A549 (cell line): ENCODE results near the gene DTD1. TPM values are rescaled to one million over a fixed set of nuclear protein-coding genes. Genes with fewer than 3 reads are reported as not detected.

ENCODE experiments used
- ATAC-seq, 2 experiments: fragments of 200-7000 bp in 1 of 2; fragments of >200 bp in 1 of 2; cut with Nextera tagmentation in 1 of 2; cut with Tn5 transposase in 1 of 2; 3 replicates each; pipeline versions ENCODE4 v1.8.0 to v1.9.1; 2018 to 2020; ENCODE audit warnings: mild to moderate bottlenecking in 1 of 2, moderate library complexity in 1 of 2
- CTCF ChIA-PET: fragments of 300-600 bp; sonication (Branson Sonifier 250); formaldehyde crosslinking; extraction: SDS; loops from one replicate; lab custom pipeline; 2021; ENCODE audit warnings: antibody characterized with exemption, inconsistent platforms; lab: Yijun Ruan, JAX
- POLR2A ChIA-PET: fragments of 350-600 bp; formaldehyde crosslinking; extraction: SDS; loops from one replicate; lab custom pipeline; 2021; ENCODE audit warnings: antibody characterized with exemption, inconsistent platforms; lab: Yijun Ruan, JAX
- DNase-seq, 2 experiments: peaks; one replicate each; pipeline versions ENCODE4 v3.0.0 to v3.0.0-alpha.2; 2011 to 2016; ENCODE audit warnings: low read depth in 1 of 2, low spot score in 1 of 2
- FAIRE-seq: peaks from 2 replicates; lab custom pipeline; 2011; peaks lifted over from hg19 to GRCh38; lab: Jason Lieb, UNC
- H3K27ac ChIP-seq, 2 experiments: fragments of >200 bp; sonication (Bioruptor Twin); formaldehyde crosslinking; 3 replicates each; pipeline ENCODE4 v1.5.1; 2016 to 2017
- H3K4me1 ChIP-seq: fragments of >200 bp; sonication (Bioruptor Twin); formaldehyde crosslinking; 3 replicates; pipeline ENCODE4 v1.6.1; 2016
- H3K4me2 ChIP-seq: fragments of >200 bp; sonication (Bioruptor Twin); formaldehyde crosslinking; 3 replicates; pipeline ENCODE4 v1.6.1; 2016
- H3K4me3 ChIP-seq: fragments of >200 bp; sonication (Bioruptor Twin); formaldehyde crosslinking; 3 replicates; pipeline ENCODE4 v1.5.1; 2016
- H3K9me3 ChIP-seq: fragments of >200 bp; sonication (Bioruptor Twin); formaldehyde crosslinking; 3 replicates; pipeline ENCODE4 v1.6.1; 2016
- EHF ChIP-seq: fragments of 250-450 bp; sonication (Bioruptor Pico); IDR thresholded peaks from 2 replicates; pipeline ENCODE4 v1.5.0; 2020; ENCODE audit warnings: mild to moderate bottlenecking
- FOSB ChIP-seq: fragments of 250-450 bp; sonication (Bioruptor Pico); IDR thresholded peaks from 2 replicates; pipeline ENCODE4 v1.5.0; 2020; ENCODE audit warnings: mild to moderate bottlenecking, moderate library complexity
- HDAC2 ChIP-seq: fragments of 200-600 bp; sonication (generic); IDR thresholded peaks from 2 replicates; pipeline ENCODE4 v1.6.1; 2016
- HEYL ChIP-seq: fragments of 250-450 bp; sonication (Bioruptor Pico); IDR thresholded peaks from 2 replicates; pipeline ENCODE4 v1.8.0; 2021; ENCODE audit warnings: mild to moderate bottlenecking, moderate library complexity
- HOXB13 ChIP-seq: fragments of 250-450 bp; sonication (Bioruptor Pico); IDR thresholded peaks from 2 replicates; pipeline ENCODE4 v1.5.0; 2020; ENCODE audit warnings: low read depth, mild to moderate bottlenecking, moderate library complexity
- JUNB ChIP-seq: fragments of >200 bp; sonication (Bioruptor Twin); formaldehyde crosslinking; IDR thresholded peaks from 2 replicates; pipeline ENCODE4 v1.6.1; 2016
- KDM1A ChIP-seq: fragments of 200-600 bp; sonication (generic); IDR thresholded peaks from 2 replicates; pipeline ENCODE4 v1.6.1; 2016; ENCODE audit warnings: low read depth, mild to moderate bottlenecking
- KDM5A ChIP-seq: fragments of 200-600 bp; sonication (generic); IDR thresholded peaks from 2 replicates; pipeline ENCODE4 v1.6.1; 2016; ENCODE audit warnings: antibody characterized with exemption, mild to moderate bottlenecking
- MAFK ChIP-seq: fragments of 450-650 bp; IDR thresholded peaks from 2 replicates; pipeline ENCODE4 v1.6.1; 2014; ENCODE audit not compliant: partially characterized antibody
- PHF8 ChIP-seq: fragments of 200-600 bp; sonication (generic); IDR thresholded peaks from 2 replicates; pipeline ENCODE4 v1.6.1; 2016; ENCODE audit warnings: low read depth, mild to moderate bottlenecking, antibody characterized with exemption, moderate library complexity, borderline replicate concordance
- POLR2AphosphoS2 ChIP-seq: conservative IDR thresholded peaks from 2 replicates; pipeline ENCODE4 v1.6.1; 2012; ENCODE audit warnings: low read length, improper control_type of control experiment, inconsistent platforms
- RAD21 ChIP-seq, 2 experiments: fragments of >200 bp in 1 of 2; sonication (Bioruptor Twin) in 1 of 2; formaldehyde crosslinking in 1 of 2; IDR thresholded peaks in 1 of 2; conservative IDR thresholded peaks in 1 of 2; 2 replicates in 1 of 2; 3 replicates in 1 of 2; pipeline ENCODE4 v1.6.1; 2012 to 2018; ENCODE audit warnings: inconsistent platforms in 1 of 2
- RARB ChIP-seq: fragments of 250-450 bp; sonication (Bioruptor Pico); IDR thresholded peaks from 2 replicates; pipeline ENCODE4 v1.8.0; 2021; ENCODE audit warnings: mild to moderate bottlenecking, moderate library complexity
- RFX5 ChIP-seq: fragments of 450-650 bp; IDR thresholded peaks from 2 replicates; pipeline ENCODE4 v1.7.1; 2014; ENCODE audit warnings: antibody characterized with exemption, mild to moderate bottlenecking, moderate library complexity
- SMC3 ChIP-seq: fragments of >200 bp; sonication (Bioruptor Twin); formaldehyde crosslinking; IDR thresholded peaks from 3 replicates; pipeline ENCODE4 v1.6.1; 2018; ENCODE audit warnings: inconsistent platforms
- TFCP2L1 ChIP-seq: fragments of 250-450 bp; sonication (Bioruptor Pico); IDR thresholded peaks from 2 replicates; pipeline ENCODE4 v1.5.0; 2021; ENCODE audit warnings: mild to moderate bottlenecking
- ZC3H11A ChIP-seq: fragments of 450-650 bp; IDR thresholded peaks from 2 replicates; pipeline ENCODE4 v1.6.1; 2014; ENCODE audit warnings: antibody characterized with exemption, mild to moderate bottlenecking
- ZFP36 ChIP-seq: fragments of 450-650 bp; IDR thresholded peaks from 2 replicates; pipeline ENCODE4 v1.6.1; 2014; ENCODE audit warnings: borderline replicate concordance; ENCODE audit not compliant: partially characterized antibody
- ZSCAN20 ChIP-seq: fragments of 250-450 bp; sonication (Bioruptor Pico); IDR thresholded peaks from 2 replicates; pipeline ENCODE4 v1.8.0; 2022; ENCODE audit warnings: mild to moderate bottlenecking, moderate library complexity
- WGBS: methylation state at CpG from one replicate; pipeline ENCODE4 v1.1.6; 2017; ENCODE audit errors: missing lambda C conversion rate; 5-methylcytosine and 5-hydroxymethylcytosine counted together
- polyA plus RNA-seq, 4 experiments: library from polyadenylated mRNA; depleted of rRNA in 3 of 4; stranded (reverse); fragments of >200 nt; fragmentation: RNase III in 1 of 4; extraction: RNeasy Plus Mini Kit Qiagen cat#74134 plus additional on column Dnase treatment in 1 of 4; gene quantifications; 2 replicates in 3 of 4; 3 replicates in 1 of 4; pipeline ENCODE4 v1.2.3, GENCODE V29; 2011 to 2017
- TF ChIP-seq, protein P1 (sequence below): IDR thresholded peaks from 2 replicates; pipeline ENCODE4 v1.6.1; 2012
- TF ChIP-seq, protein P2 (sequence below): fragments of 150-350 bp; IDR thresholded peaks from 2 replicates; pipeline ENCODE4 v1.6.1; 2014; ENCODE audit warnings: low read depth, mild to moderate bottlenecking, low read length
- TF ChIP-seq, protein P3 (sequence below): fragments of >200 bp; sonication (Bioruptor Twin); formaldehyde crosslinking; IDR thresholded peaks from 2 replicates; pipeline ENCODE4 v1.6.1; 2016
- TF ChIP-seq, protein P4 (sequence below): fragments of 450-650 bp; IDR thresholded peaks from 2 replicates; pipeline ENCODE4 v1.6.1; 2014; ENCODE audit warnings: antibody characterized with exemption

Gene DTD1
- polyA plus RNA-seq, 2 of the 4 experiments (the other 2 are of a cell fraction) = 72.8 to 99.3 TPM

DNA sequence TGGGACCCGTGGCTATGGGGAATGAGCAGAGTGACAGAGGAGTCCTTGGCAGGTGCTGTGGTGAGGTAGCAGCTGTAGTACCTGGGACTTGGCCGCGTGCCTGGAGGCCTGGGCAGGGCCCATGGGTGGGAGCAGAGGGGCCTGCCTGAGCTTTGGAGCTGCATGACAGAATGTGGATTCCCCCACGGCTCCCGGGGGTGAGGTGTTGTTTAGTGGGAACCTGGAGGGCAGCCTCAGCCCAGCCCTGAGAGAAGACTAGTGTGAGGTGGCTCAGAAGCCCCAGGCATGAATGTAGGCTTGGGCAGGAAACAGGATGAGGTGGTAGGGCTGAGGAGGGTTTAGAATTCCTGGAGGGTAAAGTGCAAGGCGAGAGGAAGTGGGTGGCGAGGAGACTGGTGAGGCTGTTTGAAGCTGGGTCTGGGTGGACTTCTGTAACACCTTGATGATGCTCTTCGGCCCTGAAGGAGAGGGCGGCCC lies 139.2 kb downstream of the DTD1 start (continued):
- TF ChIP-seq, protein P1, sequence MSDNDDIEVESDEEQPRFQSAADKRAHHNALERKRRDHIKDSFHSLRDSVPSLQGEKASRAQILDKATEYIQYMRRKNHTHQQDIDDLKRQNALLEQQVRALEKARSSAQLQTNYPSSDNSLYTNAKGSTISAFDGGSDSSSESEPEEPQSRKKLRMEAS = no peak
- TF ChIP-seq ZSCAN20 (CRISPR knock-in tag) = no peak
- TF ChIP-seq RAD21 (conservative IDR thresholded peaks at IDR 0.05 in 1 of 2, IDR thresholded peaks at IDR 0.05 in 1 of 2) = no peak
- TF ChIP-seq HOXB13 (CRISPR knock-in tag) = no peak
- no peak for TF ChIP-seq PHF8

DNA sequence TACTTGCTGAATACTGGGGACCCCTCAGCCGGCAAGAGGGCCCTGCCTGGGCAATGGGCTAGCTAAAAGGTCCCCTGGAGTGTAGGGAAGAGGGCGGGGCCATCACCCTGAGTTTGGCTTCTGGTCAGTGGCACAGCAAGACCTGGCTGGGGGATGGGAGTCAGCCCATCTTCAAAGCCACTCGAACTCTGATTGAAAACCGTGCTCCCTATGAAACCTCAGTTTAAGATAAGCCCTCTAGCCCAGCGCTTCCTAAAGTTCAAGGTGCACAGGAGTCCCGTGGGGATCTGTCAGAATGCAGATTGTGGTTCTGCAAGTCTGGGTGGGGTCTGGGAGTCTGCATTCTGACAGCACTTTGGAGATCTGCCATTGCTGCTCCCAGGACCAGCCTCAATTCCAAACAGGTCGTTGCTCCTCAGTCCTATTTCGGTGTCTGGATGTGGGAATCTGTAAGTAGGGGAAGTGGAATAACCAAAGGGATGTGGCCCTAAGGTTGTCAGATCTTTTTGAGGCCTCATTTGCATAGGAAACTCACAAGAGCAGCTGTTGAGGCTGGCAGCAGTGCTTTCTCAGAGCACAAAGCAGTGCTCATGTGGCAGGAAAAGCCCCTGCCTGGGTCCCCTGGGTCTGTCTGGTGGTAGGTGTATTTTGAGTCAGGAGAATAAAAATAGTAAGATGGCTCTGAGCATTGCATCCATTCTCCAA lies 140.5 kb downstream of the DTD1 start:
- TF ChIP-seq JUNB (no peak), TFCP2L1 (CRISPR knock-in tag) (no peak), POLR2AphosphoS2 (no peak), HDAC2 (no peak), HEYL (CRISPR knock-in tag) (no peak), ZC3H11A (no peak), RARB (CRISPR knock-in tag) (no peak), EHF (CRISPR knock-in tag) (no peak), HOXB13 (CRISPR knock-in tag) (no peak), KDM1A (no peak), RFX5 (no peak), PHF8 (no peak)
- TF ChIP-seq, protein P1 = no peak
- Histone ChIP-seq H3K4me3 (no peak overlapping the region), H3K9me3 (no peaks in the 10 kb centered on the region), H3K4me1 (no peaks in the 10 kb centered on the region), H3K27ac (no peak overlapping the region), H3K4me2 (no peak overlapping the region)
- ATAC-seq = no peak
- ChIA-PET CTCF (no interaction called here), POLR2A (no interaction called here)
- 64% methylated on average over 8 of the region's 8 CpGs for WGBS
- no peak for DNase-seq
- FAIRE-seq = no peak

DNA sequence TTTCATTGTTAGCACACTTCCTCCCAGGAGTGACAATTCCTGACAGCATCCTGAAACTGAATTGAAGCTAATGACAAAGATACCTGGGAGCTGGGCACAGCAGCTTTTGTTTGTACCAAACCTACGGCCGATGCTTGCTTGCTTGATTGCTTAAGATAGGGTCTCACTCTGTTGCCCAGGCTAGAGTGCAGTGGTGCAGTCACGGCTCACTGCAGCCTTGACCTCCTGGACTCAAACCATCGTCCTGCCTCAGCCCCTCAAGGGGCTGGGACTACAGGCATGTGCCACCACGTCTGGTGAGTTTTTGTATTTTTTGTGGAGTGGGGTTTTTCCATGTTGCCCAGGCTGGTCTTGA lies 141.0 kb downstream of the DTD1 start:
- Histone ChIP-seq H3K27ac (no peak overlapping the region), H3K4me1 (no peaks in the 10 kb centered on the region), H3K4me3 (no peak overlapping the region), H3K4me2 (no peak overlapping the region), H3K9me3 (no peaks in the 10 kb centered on the region)
- no peak for ATAC-seq
- WGBS = 62% methylated on average over 5 of the region's 5 CpGs
- TF ChIP-seq, protein P2, sequence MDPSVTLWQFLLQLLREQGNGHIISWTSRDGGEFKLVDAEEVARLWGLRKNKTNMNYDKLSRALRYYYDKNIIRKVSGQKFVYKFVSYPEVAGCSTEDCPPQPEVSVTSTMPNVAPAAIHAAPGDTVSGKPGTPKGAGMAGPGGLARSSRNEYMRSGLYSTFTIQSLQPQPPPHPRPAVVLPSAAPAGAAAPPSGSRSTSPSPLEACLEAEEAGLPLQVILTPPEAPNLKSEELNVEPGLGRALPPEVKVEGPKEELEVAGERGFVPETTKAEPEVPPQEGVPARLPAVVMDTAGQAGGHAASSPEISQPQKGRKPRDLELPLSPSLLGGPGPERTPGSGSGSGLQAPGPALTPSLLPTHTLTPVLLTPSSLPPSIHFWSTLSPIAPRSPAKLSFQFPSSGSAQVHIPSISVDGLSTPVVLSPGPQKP = no peak
- TF ChIP-seq, protein P1 = no peak
- TF ChIP-seq MAFK (no peak), KDM5A (no peak), FOSB (CRISPR knock-in tag) (no peak), SMC3 (no peak), HOXB13 (CRISPR knock-in tag) (no peak), ZFP36 (no peak)
- TF ChIP-seq, protein P3, sequence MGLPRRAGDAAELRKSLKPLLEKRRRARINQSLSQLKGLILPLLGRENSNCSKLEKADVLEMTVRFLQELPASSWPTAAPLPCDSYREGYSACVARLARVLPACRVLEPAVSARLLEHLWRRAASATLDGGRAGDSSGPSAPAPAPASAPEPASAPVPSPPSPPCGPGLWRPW = no peak
- TF ChIP-seq, protein P4, sequence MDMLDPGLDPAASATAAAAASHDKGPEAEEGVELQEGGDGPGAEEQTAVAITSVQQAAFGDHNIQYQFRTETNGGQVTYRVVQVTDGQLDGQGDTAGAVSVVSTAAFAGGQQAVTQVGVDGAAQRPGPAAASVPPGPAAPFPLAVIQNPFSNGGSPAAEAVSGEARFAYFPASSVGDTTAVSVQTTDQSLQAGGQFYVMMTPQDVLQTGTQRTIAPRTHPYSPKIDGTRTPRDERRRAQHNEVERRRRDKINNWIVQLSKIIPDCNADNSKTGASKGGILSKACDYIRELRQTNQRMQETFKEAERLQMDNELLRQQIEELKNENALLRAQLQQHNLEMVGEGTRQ = no peak
- no peak for DNase-seq
- POLR2A ChIA-PET = no interaction called here
- FAIRE-seq = no peak
- CTCF ChIA-PET = interaction anchor here (0.6 kb wide), 1 partner anchor 1928 kb away, joined by 3 read pairs; no protein-coding TSS in a partner anchor
